ENCODE data around the gene PRKACA. TPM values are rescaled to one million over a fixed set of nuclear protein-coding genes. Genes with fewer than 3 reads are reported as not detected.

The PRKACA gene
- total and polyA plus RNA-seq, 2 donors (not counting 1 experiment from before 2014, with no cell fraction given) = 43.6 to 67.4 TPM

- TF ChIP-seq CTCF (conservative IDR thresholded peaks at IDR 0.05 in 1 of 2, IDR thresholded peaks at IDR 0.05 in 1 of 2; ENCODE audit: low read depth in 1 of 2, low read length in 2 of 2) = peak; percentile 64 to 68
- no peak for TF ChIP-seq EZH2 (IDR thresholded peaks at IDR 0.05; ENCODE audit: low read length, missing control alignments)
Observed at GRCh38 chr19:14136509-14137281, 19.1 kb upstream of the PRKACA start, which contains the start of gene ASF1B. Gene ASF1B (minus strand): TSS chr19:14136589. CDS start chr19:14136456, 133 bp downstream.

GRCh38 chr19:14135985-14136508 lies 18.5 kb upstream of the PRKACA start:
- Histone ChIP-seq H3K9ac (ENCODE audit: insufficient read depth, low read length) (peak overlapping the region; percentile 55), H4K20me1 (ENCODE audit: control insufficient read depth, extremely low read depth, insufficient read depth, low read length) (no peaks in the 10 kb centered on the region), H3K4me1 (ENCODE audit: control insufficient read depth, extremely low read depth, insufficient read depth, low read length) (peaks cover 5% of the 10 kb centered on the region), H3K79me2 (ENCODE audit: control insufficient read depth, insufficient read depth, low read length) (peaks cover 13% of the 10 kb centered on the region), H3K4me2 (ENCODE audit: extremely low read depth, insufficient read depth, low read length) (peak overlapping the region; percentile 89), H3K36me3 (ENCODE audit: control insufficient read depth, insufficient read depth, low read length) (no peaks in the 10 kb centered on the region), H3K9me3 (ENCODE audit: control insufficient read depth, insufficient read depth, low read depth, low read length) (no peaks in the 10 kb centered on the region), H3K27me3 (ENCODE audit: control insufficient read depth, insufficient read depth, low read length) (no peaks in the 10 kb centered on the region), H3K4me3 (replicated peaks in 1 of 4; ENCODE audit: control extremely low read depth in 1 of 4, insufficient read depth in 1 of 4, low read depth in 3 of 4, low read length in 4 of 4) (peak overlapping the region; percentile 60 to 77 (median 73)), H3K27ac (ENCODE audit: insufficient read depth, low read length) (peak overlapping the region; percentile 52), H2AFZ (ENCODE audit: low read length) (peak overlapping the region; percentile 83)
- DNase-seq (ENCODE audit: low read depth in 2 of 2) = no peak
- TF ChIP-seq CTCF (conservative IDR thresholded peaks at IDR 0.05 in 1 of 2, IDR thresholded peaks at IDR 0.05 in 1 of 2; ENCODE audit: low read depth in 1 of 2, low read length in 2 of 2) = no peak
- TF ChIP-seq EZH2 (IDR thresholded peaks at IDR 0.05; ENCODE audit: low read length, missing control alignments) = no peak

More at GRCh38 chr19:14136509-14137281, 19.1 kb upstream of the PRKACA start, which contains the start of gene ASF1B:
- peak within 1 kb of the TSS; percentile 91 for H2AFZ ChIP-seq (ENCODE audit: low read length)
- no peaks in the 10 kb centered on the region for H3K27me3 ChIP-seq (ENCODE audit: control insufficient read depth, insufficient read depth, low read length)
- no peaks in the 10 kb centered on the region for H3K9me3 ChIP-seq (ENCODE audit: control insufficient read depth, insufficient read depth, low read depth, low read length)
- H3K79me2 ChIP-seq (ENCODE audit: control insufficient read depth, insufficient read depth, low read length) = peaks cover 13% of the 10 kb centered on the region
- peaks cover 5% of the 10 kb centered on the region for H3K4me1 ChIP-seq (ENCODE audit: control insufficient read depth, extremely low read depth, insufficient read depth, low read length)
- H3K9ac ChIP-seq (ENCODE audit: insufficient read depth, low read length) = peak within 1 kb of the TSS; percentile 82
- H4K20me1 ChIP-seq (ENCODE audit: control insufficient read depth, extremely low read depth, insufficient read depth, low read length) = no peaks in the 10 kb centered on the region
- DNase-seq (ENCODE audit: low read depth in 2 of 2) = peak; percentile 100
- peak within 1 kb of the TSS; percentile 77 to 85 (median 80) for H3K4me3 ChIP-seq (replicated peaks in 1 of 4; ENCODE audit: control extremely low read depth in 1 of 4, insufficient read depth in 1 of 4, low read depth in 3 of 4, low read length in 4 of 4)
- H3K4me2 ChIP-seq (ENCODE audit: extremely low read depth, insufficient read depth, low read length) = peak within 1 kb of the TSS; percentile 89
- H3K27ac ChIP-seq (ENCODE audit: insufficient read depth, low read length) = peak within 1 kb of the TSS; percentile 85
- no peaks in the 10 kb centered on the region for H3K36me3 ChIP-seq (ENCODE audit: control insufficient read depth, insufficient read depth, low read length)

- Histone ChIP-seq H3K4me3 (replicated peaks in 1 of 4; ENCODE audit: control extremely low read depth in 1 of 4, insufficient read depth in 1 of 4, low read depth in 3 of 4, low read length in 4 of 4) (peak overlapping the region; percentile 60 to 77 (median 73)), H3K4me2 (ENCODE audit: extremely low read depth, insufficient read depth, low read length) (peak overlapping the region; percentile 85), H3K36me3 (ENCODE audit: control insufficient read depth, insufficient read depth, low read length) (no peaks in the 10 kb centered on the region), H4K20me1 (ENCODE audit: control insufficient read depth, extremely low read depth, insufficient read depth, low read length) (no peaks in the 10 kb centered on the region), H3K9me3 (ENCODE audit: control insufficient read depth, insufficient read depth, low read depth, low read length) (no peaks in the 10 kb centered on the region), H2AFZ (ENCODE audit: low read length) (peak overlapping the region; percentile 50), H3K27me3 (ENCODE audit: control insufficient read depth, insufficient read depth, low read length) (no peaks in the 10 kb centered on the region), H3K9ac (ENCODE audit: insufficient read depth, low read length) (peak overlapping the region; percentile 55), H3K4me1 (ENCODE audit: control insufficient read depth, extremely low read depth, insufficient read depth, low read length) (peaks cover 5% of the 10 kb centered on the region), H3K27ac (ENCODE audit: insufficient read depth, low read length) (no peak overlapping the region), H3K79me2 (ENCODE audit: control insufficient read depth, insufficient read depth, low read length) (peaks cover 13% of the 10 kb centered on the region)
- DNase-seq (ENCODE audit: low read depth in 2 of 2) = no peak
- TF ChIP-seq EZH2 (IDR thresholded peaks at IDR 0.05; ENCODE audit: low read length, missing control alignments) (no peak), CTCF (conservative IDR thresholded peaks at IDR 0.05 in 1 of 2, IDR thresholded peaks at IDR 0.05 in 1 of 2; ENCODE audit: low read depth in 1 of 2, low read length in 2 of 2) (no peak)
Observed at GRCh38 chr19:14135355-14135754, 17.8 kb upstream of the PRKACA start.

Measured in fibroblast of lung (primary cell).